Skeletal muscle tissue (tissue), 5 donors: ENCODE data around the gene CTNNB1. TPM values are rescaled to one million over a fixed set of nuclear protein-coding genes. Genes with fewer than 3 reads are reported as not detected.
"Not testable (repeated sequence)": the region's sequence is repeated elsewhere in the genome, so short reads cannot be mapped to it uniquely, and the experiment has no call there.

Source experiments
- H3K27ac ChIP-seq: one replicate; pipeline ENCODE4 v1.7.0; 2013; ENCODE audit warnings: mild to moderate bottlenecking, low read depth, low read length, inconsistent platforms
- H3K27me3 ChIP-seq, 3 donors: one replicate each; pipeline ENCODE4 v1.7.0; 2013; ENCODE audit warnings: low read length in 3 of 3; ENCODE audit not compliant: control insufficient read depth in 3 of 3, insufficient read depth in 3 of 3
- H3K36me3 ChIP-seq, 3 donors: one replicate each; pipeline ENCODE4 v1.7.0; 2013; ENCODE audit warnings: low read length in 3 of 3; ENCODE audit not compliant: control insufficient read depth in 3 of 3, insufficient read depth in 3 of 3
- H3K4me1 ChIP-seq, 3 donors: one replicate each; pipeline ENCODE4 v1.7.0; 2013; ENCODE audit warnings: low read length in 3 of 3, mild to moderate bottlenecking in 3 of 3; ENCODE audit not compliant: control insufficient read depth in 3 of 3, insufficient read depth in 3 of 3
- H3K4me3 ChIP-seq, 3 donors: one replicate each; pipeline ENCODE4 v1.7.0; 2013; ENCODE audit warnings: low read length in 3 of 3
- H3K9ac ChIP-seq, 3 donors: one replicate each; pipeline ENCODE4 v1.7.0; 2013; ENCODE audit warnings: low read length in 3 of 3, mild to moderate bottlenecking in 3 of 3, moderate library complexity in 2 of 3, low read depth in 1 of 3
- H3K9me3 ChIP-seq, 3 donors: one replicate each; pipeline ENCODE4 v1.7.0; 2013; ENCODE audit warnings: low read length in 3 of 3; ENCODE audit not compliant: control insufficient read depth in 3 of 3
- small RNA-seq: library from RNA; depleted of rRNA; stranded (forward); fragments of <200 nt; gene quantifications from one replicate; pipeline ENCODE3, GENCODE V24; 2014
- total RNA-seq: library from RNA; depleted of rRNA; stranded (reverse); fragments of >200 nt; gene quantifications from one replicate; pipeline ENCODE4 v1.2.3, GENCODE V29; 2014
- donor health status: Osteomylitis.

Gene CTNNB1
- total RNA-seq, 1 donor from 2014 or later, result 1,044 TPM

- H3K27me3 ChIP-seq, result no peaks in the 10 kb centered on the region
- H3K36me3 ChIP-seq, result no peaks in the 10 kb centered on the region
- no peak overlapping the region for H3K27ac ChIP-seq
- peaks cover 0 to 3% (median 2%) of the 10 kb centered on the region in 3 donors for H3K9me3 ChIP-seq
- H3K9ac ChIP-seq, result no peak overlapping the region
- no peak overlapping the region for H3K4me3 ChIP-seq
- no peaks in the 10 kb centered on the region for H3K4me1 ChIP-seq
Observed at GRCh38 chr3:41272667-41273066, 73.4 kb downstream of the CTNNB1 start.

GRCh38 chr3:41274944-41275668 is 75.8 kb downstream of the CTNNB1 start:
- Histone ChIP-seq H3K4me1 (no peaks in the 10 kb centered on the region), H3K9ac (no peak overlapping the region), H3K9me3 (no peaks in the 10 kb centered on the region), H3K27ac (no peak overlapping the region), H3K4me3 (no peak overlapping the region), H3K36me3 (no peaks in the 10 kb centered on the region), H3K27me3 (no peaks in the 10 kb centered on the region)

DNA sequence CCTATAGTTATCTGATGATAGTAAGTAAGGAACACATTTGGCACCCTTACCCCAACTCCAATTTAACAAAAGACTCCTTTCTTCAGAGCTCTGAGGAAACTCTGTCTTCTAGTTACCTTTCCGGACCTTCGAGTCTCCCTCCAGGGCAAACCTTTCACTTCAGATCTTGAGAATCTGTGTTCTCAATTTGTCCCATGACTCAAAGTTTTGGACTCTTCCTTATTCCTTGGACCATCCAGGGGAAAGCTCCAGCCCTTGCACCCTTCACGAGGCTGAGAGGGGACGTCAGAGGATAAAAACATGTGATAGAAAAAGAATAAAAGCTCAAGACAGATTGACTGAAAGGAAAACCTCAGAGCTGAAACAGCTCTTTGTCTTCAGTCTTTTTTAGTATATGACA is 76.9 kb downstream of the CTNNB1 start:
- Histone ChIP-seq H3K4me3 (no peak overlapping the region), H3K9ac (no peak overlapping the region), H3K36me3 (no peaks in the 10 kb centered on the region), H3K4me1 (no peaks in the 10 kb centered on the region), H3K27ac (no peak overlapping the region), H3K9me3 (no peaks in the 10 kb centered on the region), H3K27me3 (no peaks in the 10 kb centered on the region)

- Histone ChIP-seq H3K36me3 (no peaks in the 10 kb centered on the region), H3K4me1 (no peaks in the 10 kb centered on the region), H3K9ac (no peak overlapping the region), H3K9me3 (no peaks in the 10 kb centered on the region), H3K4me3 (no peak overlapping the region), H3K27ac (no peak overlapping the region), H3K27me3 (no peaks in the 10 kb centered on the region)
Observed at GRCh38 chr3:41277790-41278465, 78.6 kb downstream of the CTNNB1 start.

DNA sequence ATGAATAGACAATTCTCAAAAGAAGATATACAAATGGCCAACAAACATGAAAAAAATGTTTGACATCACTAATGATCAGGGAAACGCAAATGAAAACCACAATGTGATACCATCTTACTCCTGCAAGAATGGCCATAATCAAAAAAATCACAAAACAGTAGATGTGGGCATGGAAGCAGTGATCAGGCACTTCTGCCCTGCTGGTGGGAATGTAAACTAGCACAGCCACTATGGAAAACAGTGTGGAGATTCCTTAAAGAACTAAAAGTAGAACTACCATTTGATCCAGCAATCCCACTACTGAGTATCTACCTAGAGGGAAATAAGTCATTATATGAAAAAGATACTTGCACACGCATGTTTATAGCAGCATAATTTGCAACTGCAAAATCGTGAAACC is 85.6 kb downstream of the CTNNB1 start:
- not testable (repeated sequence) for H3K36me3 ChIP-seq, H3K27me3 ChIP-seq, H3K9me3 ChIP-seq, H3K27ac ChIP-seq, H3K4me1 ChIP-seq, H3K9ac ChIP-seq, H3K4me3 ChIP-seq

DNA sequence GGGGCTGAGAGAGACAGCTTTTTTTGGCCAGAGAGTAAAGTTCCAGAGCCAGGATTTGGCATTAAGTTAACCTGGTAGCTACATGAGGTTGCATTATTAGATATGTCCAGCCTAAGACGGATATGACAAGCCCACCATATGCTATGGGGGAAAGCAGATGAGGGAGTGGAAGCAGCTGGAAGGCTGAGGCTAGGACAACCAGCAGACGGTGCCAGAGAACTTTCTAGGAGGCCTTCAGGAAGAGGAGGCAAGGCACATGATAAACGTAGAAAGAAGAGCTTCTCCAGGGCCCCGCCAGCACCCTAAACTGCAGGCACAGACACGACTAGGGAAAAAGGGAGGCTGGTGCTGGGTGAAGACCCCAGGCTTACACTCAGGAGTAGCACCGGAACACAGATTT is 87.0 kb downstream of the CTNNB1 start:
- Histone ChIP-seq H3K4me1 (no peaks in the 10 kb centered on the region), H3K27ac (no peak overlapping the region), H3K36me3 (no peaks in the 10 kb centered on the region), H3K4me3 (no peak overlapping the region), H3K27me3 (no peaks in the 10 kb centered on the region), H3K9me3 (no peaks in the 10 kb centered on the region), H3K9ac (no peak overlapping the region)

DNA sequence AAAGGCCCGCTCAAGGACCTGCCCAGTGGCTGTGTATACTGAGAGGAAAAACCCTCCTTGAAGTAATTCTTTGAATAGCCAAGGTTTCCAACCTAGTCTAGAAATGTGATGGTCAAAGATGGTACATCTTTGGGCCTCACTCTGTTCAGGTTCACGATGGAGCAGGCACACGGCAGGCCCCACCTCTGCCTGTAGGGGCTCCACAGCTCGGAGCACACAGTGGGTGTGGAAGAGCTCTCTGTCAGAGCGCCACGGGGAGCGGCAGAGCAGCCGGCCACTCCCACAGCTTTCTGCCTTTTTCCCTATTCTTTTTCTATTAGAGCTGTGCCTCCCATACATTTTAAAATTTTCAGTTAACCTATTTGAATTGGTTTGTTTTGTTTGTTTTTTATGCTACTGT is 89.5 kb downstream of the CTNNB1 start:
- Histone ChIP-seq H3K27me3 (no peaks in the 10 kb centered on the region), H3K4me3 (no peak overlapping the region), H3K27ac (no peak overlapping the region), H3K9ac (no peak overlapping the region), H3K36me3 (no peaks in the 10 kb centered on the region), H3K4me1 (peaks cover 0 to 5% (median 2%) of the 10 kb centered on the region in 3 donors), H3K9me3 (no peaks in the 10 kb centered on the region)

Small RNA genes lying within 50 kb of the gene (small RNA-seq; reads per million reads assigned to genes)
- not detected for gene MRPS31P1
